ENCODE measurements around the gene PPEF1.
"Not testable (repeated sequence)": the region's sequence is repeated elsewhere in the genome, so short reads cannot be mapped to it uniquely, and the experiment has no call there.

PPEF1 gene

DNA sequence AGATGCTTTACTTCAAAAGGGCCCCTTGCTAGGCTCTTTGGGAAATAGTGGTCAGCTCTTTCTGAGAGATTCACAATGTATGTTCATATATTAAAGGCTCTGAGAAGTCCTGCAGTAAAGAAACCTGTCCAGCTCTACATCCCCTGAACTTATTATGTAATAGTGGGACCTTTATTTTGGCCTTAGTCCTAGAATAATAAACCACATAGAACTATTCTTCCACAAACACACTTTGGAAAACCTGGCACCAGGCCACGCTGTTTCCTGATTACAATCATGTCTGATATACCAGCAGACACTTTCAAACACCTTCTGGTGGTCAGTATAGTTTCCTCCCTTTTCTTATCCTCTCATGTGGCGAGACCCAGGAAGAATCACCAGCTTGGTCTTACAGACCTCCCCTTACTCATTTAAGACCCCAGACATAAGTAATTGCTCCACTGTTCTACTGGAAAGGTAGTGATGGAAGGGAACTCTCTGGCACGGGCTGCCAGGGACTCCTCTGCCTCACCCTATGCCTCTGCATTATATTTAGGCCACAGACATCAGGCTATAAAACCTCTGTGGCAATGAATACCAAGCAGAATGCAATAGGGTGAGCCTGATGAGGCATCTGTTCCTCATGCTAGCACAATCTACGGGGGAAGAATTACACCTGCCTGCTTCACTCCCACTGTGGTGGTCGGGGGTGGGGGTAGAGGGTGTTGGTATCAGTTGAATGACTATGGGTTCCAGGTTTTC lies 5.7 kb upstream of the PPEF1 start:
- DNase-seq (ENCODE audit: low spot score): no peak

GRCh38 chrX:18702362-18703195 lies 4.9 kb upstream of the PPEF1 start:
- no peak for DNase-seq (ENCODE audit: low spot score)

DNA sequence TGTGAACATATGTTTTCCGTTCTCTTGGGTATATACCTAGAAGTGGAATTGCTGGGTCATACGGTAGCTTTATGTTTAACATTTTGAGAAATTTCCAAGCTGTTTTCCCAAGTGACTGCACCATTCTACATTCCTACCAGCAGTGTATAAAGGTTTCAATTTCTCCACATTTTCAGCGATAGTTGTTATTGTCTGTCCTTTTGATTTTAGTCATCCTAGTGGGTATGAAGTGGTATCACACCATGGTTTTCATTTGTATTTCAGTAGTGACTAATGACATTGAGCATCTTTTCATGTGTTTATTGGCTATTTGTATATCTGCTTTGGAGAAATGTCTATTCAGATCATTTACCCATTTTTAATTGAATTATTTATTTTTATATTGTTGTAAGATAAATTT lies 2.4 kb downstream of the PPEF1 start:
- no peak for DNase-seq (ENCODE audit: low spot score)

GRCh38 chrX:18714910-18715309 lies 7.5 kb downstream of the PPEF1 start:
- DNase-seq (ENCODE audit: low spot score): no peak

DNA sequence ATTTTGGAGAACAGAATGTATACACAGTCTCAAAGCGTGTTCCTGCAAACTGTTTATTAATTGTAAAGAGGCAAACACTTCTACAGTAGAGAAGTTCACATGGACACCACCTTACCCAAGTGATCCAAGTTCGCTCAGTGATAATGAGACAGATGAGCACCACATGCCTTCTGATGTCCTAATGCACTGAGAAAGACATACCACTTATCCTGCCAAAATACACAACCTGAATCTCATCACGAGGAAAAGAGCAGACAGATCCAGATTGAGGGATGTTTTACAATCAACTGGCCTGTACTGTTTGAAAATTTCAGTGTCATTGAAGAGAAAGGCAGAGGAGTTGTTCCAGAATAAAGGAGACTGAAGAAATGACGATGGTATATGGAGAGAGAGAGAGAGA lies 12.4 kb downstream of the PPEF1 start:
- no peak for DNase-seq (ENCODE audit: low spot score)

DNA sequence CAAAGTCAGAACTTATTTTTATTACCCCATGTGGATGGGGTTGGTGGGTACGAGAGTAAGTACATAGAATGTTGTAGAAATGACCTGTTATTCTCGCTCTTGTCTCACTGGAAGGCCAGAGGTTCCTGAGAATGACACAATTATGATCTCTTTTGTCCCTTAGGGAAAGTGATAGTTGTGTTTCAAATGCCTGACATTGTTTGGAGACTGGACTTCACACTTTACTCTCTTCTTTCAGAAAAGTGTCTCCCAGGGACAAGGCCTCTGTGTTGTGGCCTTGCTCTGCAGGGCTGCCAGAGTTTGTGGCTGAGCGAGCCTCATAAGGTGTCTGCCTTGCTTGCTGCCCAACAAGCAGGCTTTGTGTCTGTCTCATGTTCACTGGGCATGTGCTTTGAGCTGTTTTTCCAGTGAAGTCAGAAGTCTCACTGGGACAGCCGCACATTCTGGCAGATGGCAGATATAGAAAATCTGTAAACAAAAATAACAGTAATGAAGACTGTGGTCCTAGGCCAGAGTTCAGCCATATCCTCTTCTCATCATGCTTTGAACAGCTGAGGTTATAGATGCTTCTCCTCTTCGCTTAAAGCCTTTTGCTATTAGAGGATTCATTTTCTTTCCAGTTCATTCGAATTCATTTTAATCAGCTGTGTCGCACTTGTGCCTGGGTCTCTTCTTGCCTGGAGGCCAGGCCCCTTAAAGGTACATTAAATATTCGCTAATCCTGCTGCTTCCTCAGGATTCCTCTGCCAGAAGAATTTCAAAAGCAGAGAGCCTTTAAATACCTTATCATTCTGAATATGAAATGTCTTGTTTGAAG lies 14.4 kb downstream of the PPEF1 start:
- peak; percentile 33 for DNase-seq (ENCODE audit: low spot score)

DNA sequence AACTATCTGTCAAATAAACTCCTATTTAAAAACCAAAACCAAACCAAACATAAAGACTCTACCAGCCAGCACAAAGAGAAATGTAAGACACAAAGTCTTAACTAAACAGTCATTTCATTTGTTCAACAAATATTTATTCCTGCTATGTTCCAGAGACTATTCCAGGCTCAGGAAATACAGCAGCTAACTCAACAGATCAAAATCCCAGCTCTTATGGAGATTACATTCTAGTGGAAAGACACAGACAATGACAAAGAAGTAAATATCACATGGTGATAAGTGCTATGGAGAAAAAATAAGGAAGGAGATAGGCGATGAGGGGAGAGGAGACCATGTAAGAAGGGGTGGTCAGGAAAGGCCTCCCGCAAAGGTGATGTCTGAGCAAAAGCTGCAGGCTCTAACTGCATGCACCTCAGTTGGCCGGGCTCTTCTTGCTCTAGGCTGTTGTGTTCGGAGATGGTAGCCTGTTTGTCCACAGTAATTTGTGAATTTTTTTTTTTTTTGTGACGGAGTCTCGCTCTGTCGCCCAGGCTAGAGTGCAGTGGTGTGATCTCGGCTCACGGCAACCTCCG lies 15.1 kb downstream of the PPEF1 start:
- no peak for DNase-seq (ENCODE audit: low spot score)

- peak; percentile 5 for DNase-seq (ENCODE audit: low spot score)
Measured at GRCh38 chrX:18725310-18725943, 18.0 kb downstream of the PPEF1 start.

- no peak for DNase-seq (ENCODE audit: low spot score)
Measured at GRCh38 chrX:18733287-18733686, 25.8 kb downstream of the PPEF1 start.

DNA sequence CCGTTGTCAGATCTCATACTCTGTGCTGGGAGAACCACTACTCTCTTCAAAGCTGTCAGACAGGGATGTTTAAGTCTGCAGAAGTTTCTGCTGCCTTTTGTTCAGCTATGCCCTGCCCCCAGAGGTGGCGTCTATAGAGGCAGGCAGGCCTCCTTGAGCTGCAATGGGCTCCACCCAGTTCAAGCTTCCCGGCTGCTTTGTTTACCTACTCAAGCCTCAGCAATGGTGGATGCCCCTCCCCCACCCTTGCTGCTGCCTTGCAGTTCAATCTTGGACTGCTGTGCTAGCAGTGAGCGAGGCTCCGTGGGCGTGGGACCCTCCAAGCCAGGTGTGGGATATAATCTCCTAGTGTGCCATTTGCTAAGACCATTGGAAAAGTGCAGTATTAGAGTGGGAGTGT lies 32.2 kb downstream of the PPEF1 start:
- not testable (repeated sequence) for DNase-seq (ENCODE audit: low spot score)

DNA sequence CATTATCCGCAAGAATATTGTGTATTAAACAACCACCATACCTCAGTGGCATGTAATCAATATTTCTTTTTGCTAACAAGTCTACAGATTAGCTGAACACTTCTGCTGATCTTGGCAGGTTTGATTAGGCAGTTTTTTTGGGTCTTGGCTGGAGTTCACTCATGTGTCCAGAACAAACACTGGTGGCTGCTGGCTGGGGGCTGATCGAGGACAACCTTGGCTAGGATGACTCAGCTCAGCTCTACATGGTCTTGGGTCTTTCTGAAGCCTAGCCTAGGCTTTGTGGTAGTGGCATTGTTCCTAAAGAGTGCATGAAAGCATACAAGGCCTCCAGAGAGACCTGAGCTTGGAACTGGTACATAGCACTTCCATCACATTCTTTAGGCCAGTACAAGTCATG lies 41.1 kb downstream of the PPEF1 start:
- no peak for DNase-seq (ENCODE audit: low spot score)

- no peak for DNase-seq (ENCODE audit: low spot score)
Measured at GRCh38 chrX:18753631-18754030, 46.2 kb downstream of the PPEF1 start.

GRCh38 chrX:18755651-18756050 lies 48.2 kb downstream of the PPEF1 start:
- no peak for DNase-seq (ENCODE audit: low spot score)

DNA sequence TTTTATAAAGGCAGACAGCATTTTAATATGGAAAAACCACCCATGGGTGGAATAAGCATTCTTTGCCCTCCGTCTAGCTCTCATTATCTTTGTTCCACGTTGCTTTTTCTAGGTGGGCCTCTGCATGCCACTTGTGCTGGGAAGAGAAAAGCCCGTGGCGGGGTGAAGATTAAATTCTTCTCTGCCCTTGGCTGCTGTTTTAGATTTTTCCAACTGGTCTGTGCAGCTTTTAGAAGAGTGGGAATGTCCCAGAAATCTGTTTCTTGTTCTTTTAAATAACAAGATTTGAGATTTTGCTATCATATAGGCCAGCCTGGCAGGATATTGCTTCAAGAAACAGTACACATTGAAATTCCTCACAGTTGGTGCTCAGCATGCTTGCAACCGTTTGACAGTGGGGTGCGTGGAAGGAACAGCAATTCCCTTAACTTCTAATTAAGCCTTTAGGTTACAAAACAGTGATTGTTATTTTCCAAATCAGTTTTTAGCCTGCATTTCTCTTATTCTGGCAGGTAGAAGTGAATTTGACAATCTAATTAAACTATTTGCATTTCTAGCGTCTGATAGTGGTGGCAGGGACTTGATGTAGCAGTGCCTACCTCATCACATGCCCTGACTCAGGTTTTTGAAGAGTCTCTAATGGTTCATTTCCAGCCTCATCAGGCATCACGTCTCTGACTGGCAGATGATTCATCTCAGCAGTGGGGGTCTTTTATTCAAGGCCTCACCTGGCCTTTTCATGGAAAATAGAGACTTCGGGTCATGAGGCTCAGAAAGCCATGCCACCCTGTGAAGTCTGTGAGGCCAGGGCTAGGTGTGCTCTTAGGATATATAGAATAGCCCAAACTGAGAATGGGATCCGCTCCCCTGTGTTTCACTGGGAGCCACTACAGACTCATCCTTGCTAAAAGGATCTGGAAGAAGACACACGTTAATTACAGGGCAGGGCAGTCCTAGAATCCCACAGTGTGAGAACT lies 50.8 kb downstream of the PPEF1 start:
- peak; percentile 7 for DNase-seq (ENCODE audit: low spot score)

DNA sequence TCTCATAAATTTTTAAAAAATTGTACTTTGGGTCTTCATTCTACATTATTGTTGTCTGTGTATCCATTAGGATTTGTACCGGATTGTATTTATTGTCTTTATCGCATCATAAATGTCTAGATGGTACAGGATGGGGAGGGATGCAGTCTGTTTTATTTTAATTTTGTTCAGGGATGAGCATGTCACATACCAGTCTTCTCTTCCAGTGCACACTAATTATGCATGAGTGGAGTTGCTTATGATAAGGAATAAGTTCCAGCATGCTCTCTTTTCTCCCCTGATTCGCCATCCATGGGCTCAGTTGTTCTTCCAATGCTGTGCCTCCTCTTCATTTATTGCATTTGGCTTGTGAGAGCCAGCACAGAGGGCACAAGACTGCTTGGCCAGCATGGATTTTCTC lies 54.3 kb downstream of the PPEF1 start:
- no peak for DNase-seq (ENCODE audit: low spot score)

- DNase-seq (ENCODE audit: low spot score): not testable (repeated sequence)
Measured at GRCh38 chrX:18763106-18763505, 55.7 kb downstream of the PPEF1 start.

DNA sequence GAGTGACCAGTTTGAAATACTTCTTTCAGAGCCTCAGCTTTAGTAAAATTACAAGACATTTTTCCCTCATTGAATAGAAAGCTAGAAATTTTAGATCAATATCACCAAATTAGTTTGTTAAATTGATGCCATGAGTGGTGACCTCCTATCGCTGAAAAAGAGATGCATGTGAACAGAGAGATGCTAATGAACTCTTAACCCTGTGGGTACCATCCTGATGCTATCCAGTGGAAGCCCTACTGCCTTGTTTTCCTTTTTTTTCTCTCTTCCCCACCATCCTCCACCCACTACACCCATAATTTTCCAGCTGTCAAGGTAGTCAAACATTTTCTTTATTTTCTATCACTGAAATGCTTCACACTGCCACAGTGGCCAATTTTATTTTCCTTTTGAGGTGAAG lies 61.9 kb downstream of the PPEF1 start:
- DNase-seq (ENCODE audit: low spot score): no peak

GRCh38 chrX:18769812-18770573 lies 62.5 kb downstream of the PPEF1 start:
- no peak for DNase-seq (ENCODE audit: low spot score)

- DNase-seq (ENCODE audit: low spot score): no peak
Measured at GRCh38 chrX:18789916-18790315, 82.5 kb downstream of the PPEF1 start.

DNA sequence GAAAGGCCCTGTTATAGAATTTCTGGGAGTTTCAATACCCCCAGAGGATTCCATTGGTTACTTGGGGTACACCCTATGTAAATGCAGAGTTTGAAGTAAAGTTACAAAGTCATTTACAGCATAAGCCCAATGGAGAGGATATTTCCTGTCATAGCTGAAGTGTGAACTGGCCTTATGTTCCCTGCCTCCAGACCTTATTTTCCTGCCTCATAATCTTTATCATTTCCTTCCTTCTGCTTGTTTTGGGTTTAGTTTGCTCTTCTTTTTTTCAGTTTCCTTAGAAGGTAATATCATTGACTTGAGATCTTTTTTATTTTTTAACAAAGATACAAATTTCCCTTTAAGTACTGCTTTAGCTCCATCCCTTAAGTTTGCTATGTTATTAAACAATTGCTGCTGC lies 85.4 kb downstream of the PPEF1 start:
- DNase-seq (ENCODE audit: low spot score): no peak
